Body of pancreas (tissue), 4 donors: ENCODE results near the gene CAPZB. TPM values are rescaled to one million over a fixed set of nuclear protein-coding genes. Genes with fewer than 3 reads are reported as not detected.

Experiments used
- ATAC-seq: fragments of 150-250 bp; one replicate; pipeline ENCODE4 v1.9.1; 2016
- DNase-seq, 4 donors: peaks; one replicate each; pipeline ENCODE4 v3.0.0-alpha.2; 2019
- H3K27ac ChIP-seq, 4 donors: fragments of 200-600 bp; sonication (generic); 1 replicate in 3 of 4; 2 replicates in 1 of 4; pipeline versions ENCODE4 v1.5.1 to v1.6.1; 2016 to 2019; ENCODE audit warnings: mild to moderate bottlenecking in 1 of 4, mixed read lengths in 1 of 4, moderate library complexity in 1 of 4
- H3K27me3 ChIP-seq, 2 donors: fragments of 200-600 bp; sonication (generic); one replicate each; pipeline ENCODE4 v1.6.0; 2016; ENCODE audit warnings: mild to moderate bottlenecking in 1 of 2
- H3K36me3 ChIP-seq, 2 donors: fragments of 200-600 bp; sonication (generic); replicated peaks in 1 of 2; 2 replicates each; pipeline ENCODE4 v1.5.1; 2016; ENCODE audit warnings: low read depth in 2 of 2; ENCODE audit not compliant: insufficient read depth in 1 of 2
- H3K4me1 ChIP-seq: fragments of 200-600 bp; sonication (generic); one replicate; pipeline ENCODE4 v1.6.0; 2016
- H3K4me3 ChIP-seq, 2 donors: fragments of 200-600 bp; sonication (generic); 1 replicate in 1 of 2; 2 replicates in 1 of 2; pipeline ENCODE4 v1.5.1; 2016 to 2019
- H3K9me3 ChIP-seq, 3 donors: fragments of 200-600 bp; sonication (generic); 1 replicate in 2 of 3; 2 replicates in 1 of 3; pipeline ENCODE4 v1.5.1; 2016
- POLR2A ChIP-seq, 3 donors: fragments of 450-650 bp; IDR thresholded peaks; one replicate each; pipeline ENCODE4 v1.6.1; 2016; ENCODE audit warnings: antibody characterized with exemption in 3 of 3, mild to moderate bottlenecking in 2 of 3
- WGBS, 2 donors: methylation state at CpG; one replicate each; pipeline ENCODE4 v1.1.5; 2017; 5-methylcytosine and 5-hydroxymethylcytosine counted together
- intact Hi-C: fragments of 100-400 bp; cut with DNase I; formaldehyde crosslinking; loops from one replicate; pipeline ENCODE4 v1.15.1; 2023
- total RNA-seq, 2 donors: library from RNA; depleted of rRNA; stranded (reverse); fragments of >200 nt; gene quantifications; one replicate each; pipeline ENCODE4 v1.1.0, GENCODE V29; 2016
- TF ChIP-seq, protein P1 (sequence below), 7 experiments: fragments of 450-650 bp in 4 of 7; fragments of 200-600 bp in 3 of 7; sonication (generic) in 3 of 7; IDR thresholded peaks; one replicate each; pipeline ENCODE4 v1.5.1; 2016 to 2019; ENCODE audit warnings: antibody characterized with exemption in 7 of 7

Gene CAPZB
- total RNA-seq, 2 donors from 2014 or later = 35.5 to 54.1 TPM

DNA sequence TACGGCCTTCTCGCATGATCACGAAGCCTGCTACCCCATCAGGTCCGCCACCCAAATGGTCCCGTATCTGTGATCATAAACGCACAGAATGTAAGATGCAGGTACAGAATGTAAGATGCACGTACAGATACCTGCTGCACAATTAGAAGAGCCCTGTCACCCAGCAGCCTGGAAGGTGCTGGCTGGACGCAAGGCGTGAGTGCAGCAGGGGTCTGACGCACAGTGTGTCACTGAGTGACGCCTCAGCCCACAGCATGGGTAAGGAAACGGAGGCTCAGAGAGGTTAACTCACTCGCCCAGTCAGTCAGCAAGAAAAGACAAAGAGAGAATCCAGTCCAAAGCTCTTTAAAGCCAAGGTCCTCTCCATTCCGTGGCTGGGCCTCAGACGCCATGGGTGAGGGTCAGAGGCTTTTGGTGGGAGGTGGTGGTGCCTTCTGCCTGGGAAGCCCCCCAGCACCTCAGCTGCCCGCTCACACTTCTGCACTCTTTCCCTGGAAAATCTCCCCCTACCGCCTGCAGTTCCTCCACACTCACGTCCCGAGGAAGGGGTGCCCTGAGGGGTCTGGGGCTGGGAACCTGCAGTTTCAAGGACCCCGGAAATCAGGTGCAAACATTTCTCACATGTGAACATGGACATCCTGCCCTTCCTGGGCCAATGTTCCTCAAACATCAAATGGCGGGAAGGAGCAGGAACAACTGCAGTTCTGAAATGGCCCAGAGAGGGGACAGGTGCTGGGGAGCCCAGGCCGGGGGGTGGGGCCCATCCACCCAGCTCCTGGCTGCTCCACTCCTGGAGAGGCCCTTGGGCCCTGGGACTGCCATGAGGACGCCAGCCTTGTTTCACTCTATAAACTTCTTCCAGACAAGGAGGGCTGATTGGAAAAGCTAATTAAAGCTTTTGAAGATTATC is 113.9 kb downstream of the CAPZB start:
- no peak for TF ChIP-seq POLR2A (IDR thresholded peaks at IDR 0.05)
- TF ChIP-seq, protein P1, sequence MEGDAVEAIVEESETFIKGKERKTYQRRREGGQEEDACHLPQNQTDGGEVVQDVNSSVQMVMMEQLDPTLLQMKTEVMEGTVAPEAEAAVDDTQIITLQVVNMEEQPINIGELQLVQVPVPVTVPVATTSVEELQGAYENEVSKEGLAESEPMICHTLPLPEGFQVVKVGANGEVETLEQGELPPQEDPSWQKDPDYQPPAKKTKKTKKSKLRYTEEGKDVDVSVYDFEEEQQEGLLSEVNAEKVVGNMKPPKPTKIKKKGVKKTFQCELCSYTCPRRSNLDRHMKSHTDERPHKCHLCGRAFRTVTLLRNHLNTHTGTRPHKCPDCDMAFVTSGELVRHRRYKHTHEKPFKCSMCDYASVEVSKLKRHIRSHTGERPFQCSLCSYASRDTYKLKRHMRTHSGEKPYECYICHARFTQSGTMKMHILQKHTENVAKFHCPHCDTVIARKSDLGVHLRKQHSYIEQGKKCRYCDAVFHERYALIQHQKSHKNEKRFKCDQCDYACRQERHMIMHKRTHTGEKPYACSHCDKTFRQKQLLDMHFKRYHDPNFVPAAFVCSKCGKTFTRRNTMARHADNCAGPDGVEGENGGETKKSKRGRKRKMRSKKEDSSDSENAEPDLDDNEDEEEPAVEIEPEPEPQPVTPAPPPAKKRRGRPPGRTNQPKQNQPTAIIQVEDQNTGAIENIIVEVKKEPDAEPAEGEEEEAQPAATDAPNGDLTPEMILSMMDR (IDR thresholded peaks at IDR 0.05) = no peak
- no peak for DNase-seq
- Histone ChIP-seq H3K9me3 (no peaks in the 10 kb centered on the region), H3K36me3 (peaks cover 0 to 2% of the 10 kb centered on the region in 2 donors), H3K4me3 (no peak overlapping the region), H3K27ac (no peak overlapping the region), H3K27me3 (no peaks in the 10 kb centered on the region), H3K4me1 (no peaks in the 10 kb centered on the region)
- intact Hi-C loops = no loop called here
- WGBS, 2 donors = 88 to 89% methylated on average over 23 of the region's 23 CpGs
- ATAC-seq = no peak

DNA sequence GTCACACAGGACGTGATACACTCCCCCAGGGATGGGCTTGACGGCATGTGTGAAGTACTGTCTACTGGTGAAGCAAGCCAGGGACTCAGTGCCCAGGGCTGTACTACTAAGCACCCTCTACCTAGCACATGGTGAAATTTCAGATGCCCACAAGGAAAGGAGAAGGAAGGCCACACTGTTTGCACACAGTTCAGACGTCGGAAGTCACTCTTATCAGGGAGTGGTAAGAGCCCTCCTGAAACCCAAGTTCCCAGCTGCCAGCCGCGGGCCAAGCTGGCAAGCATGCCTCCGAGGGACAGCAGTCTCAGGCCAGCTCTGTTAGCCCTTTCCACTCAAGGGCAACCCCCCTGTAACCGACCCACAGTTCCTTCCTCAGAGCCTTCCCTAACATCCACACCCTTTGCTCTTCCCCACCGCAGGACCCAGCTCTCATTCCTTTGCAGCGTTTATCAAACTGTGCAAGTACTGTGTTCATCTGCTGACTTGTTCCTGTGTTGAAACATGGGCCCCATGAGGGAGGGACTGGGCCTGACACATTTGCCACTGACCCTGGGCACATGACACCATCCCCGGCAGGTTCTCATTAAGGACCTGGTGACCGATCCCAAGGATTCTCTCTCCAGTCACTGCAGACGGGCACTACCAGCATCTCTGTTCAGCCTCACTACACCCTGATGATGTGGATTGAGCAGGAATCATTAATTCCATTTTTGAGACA is 114.7 kb downstream of the CAPZB start:
- Histone ChIP-seq H3K27me3 (no peaks in the 10 kb centered on the region), H3K4me3 (no peak overlapping the region), H3K27ac (no peak overlapping the region), H3K9me3 (no peaks in the 10 kb centered on the region), H3K4me1 (no peaks in the 10 kb centered on the region), H3K36me3 (peaks cover 0 to 2% of the 10 kb centered on the region in 2 donors)
- no peak for TF ChIP-seq POLR2A (IDR thresholded peaks at IDR 0.05)
- TF ChIP-seq, protein P1 (IDR thresholded peaks at IDR 0.05) = no peak
- intact Hi-C loops = no loop called here
- no peak for ATAC-seq
- no peak for DNase-seq
- WGBS, 2 donors = 76 to 90% methylated on average over 13 of the region's 13 CpGs

GRCh38 chr1:19369396-19370090 is 115.8 kb downstream of the CAPZB start:
- DNase-seq = no peak
- intact Hi-C loops = no loop called here
- WGBS, 2 donors = 87 to 88% methylated on average over 11 to 16 of the region's 16 CpGs
- Histone ChIP-seq H3K27ac (no peak overlapping the region), H3K27me3 (no peaks in the 10 kb centered on the region), H3K9me3 (no peaks in the 10 kb centered on the region), H3K36me3 (no peaks in the 10 kb centered on the region), H3K4me1 (no peaks in the 10 kb centered on the region), H3K4me3 (no peak overlapping the region)
- no peak for ATAC-seq
- no peak for TF ChIP-seq POLR2A (IDR thresholded peaks at IDR 0.05)
- TF ChIP-seq, protein P1 (IDR thresholded peaks at IDR 0.05) = no peak

GRCh38 chr1:19368964-19369363 is 116.4 kb downstream of the CAPZB start:
- H3K4me1 ChIP-seq = no peaks in the 10 kb centered on the region

More at GRCh38 chr1:19368964-19369363, 116.4 kb downstream of the CAPZB start:
- DNase-seq (no peak), ATAC-seq (no peak)
- no peaks in the 10 kb centered on the region for H3K36me3 ChIP-seq
- H3K27ac ChIP-seq = no peak overlapping the region
- H3K9me3 ChIP-seq = no peaks in the 10 kb centered on the region
- no peaks in the 10 kb centered on the region for H3K27me3 ChIP-seq
- no peak overlapping the region for H3K4me3 ChIP-seq
- intact Hi-C loops = no loop called here
- 91 to 97% methylated on average over 3 to 5 of the region's 5 CpGs for WGBS, 2 donors
- no peak for TF ChIP-seq POLR2A (IDR thresholded peaks at IDR 0.05)
- TF ChIP-seq, protein P1 (IDR thresholded peaks at IDR 0.05) = no peak
